ENCODE measurements around the gene PPP1R12C.

The PPP1R12C gene

GRCh38 chr19:55088543-55089341, 28.7 kb downstream of the PPP1R12C start:
- DNase-seq = peak; percentile 91

- no peak for DNase-seq
These were observed 29.4 kb downstream of the PPP1R12C start for GRCh38 chr19:55088021-55088451.

DNA sequence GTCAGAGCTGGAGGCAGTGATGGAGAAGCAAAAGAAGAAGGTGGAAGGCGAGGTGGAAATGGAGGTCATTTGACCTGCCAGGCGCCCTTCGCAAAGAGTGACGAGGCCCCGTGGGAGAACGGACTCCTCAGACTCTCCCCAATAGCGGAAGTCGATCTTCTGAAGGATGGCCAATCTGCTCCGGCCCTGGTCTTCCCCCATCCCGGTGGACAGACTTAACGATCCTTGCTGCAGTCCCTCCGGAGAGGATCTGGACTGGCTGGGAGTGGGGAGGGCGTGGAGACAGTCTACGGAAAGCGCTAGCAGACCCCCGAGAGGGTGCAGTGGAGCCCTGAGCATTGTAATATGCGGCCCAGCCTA, 29.9 kb downstream of the PPP1R12C start:
- no peak for DNase-seq

DNA sequence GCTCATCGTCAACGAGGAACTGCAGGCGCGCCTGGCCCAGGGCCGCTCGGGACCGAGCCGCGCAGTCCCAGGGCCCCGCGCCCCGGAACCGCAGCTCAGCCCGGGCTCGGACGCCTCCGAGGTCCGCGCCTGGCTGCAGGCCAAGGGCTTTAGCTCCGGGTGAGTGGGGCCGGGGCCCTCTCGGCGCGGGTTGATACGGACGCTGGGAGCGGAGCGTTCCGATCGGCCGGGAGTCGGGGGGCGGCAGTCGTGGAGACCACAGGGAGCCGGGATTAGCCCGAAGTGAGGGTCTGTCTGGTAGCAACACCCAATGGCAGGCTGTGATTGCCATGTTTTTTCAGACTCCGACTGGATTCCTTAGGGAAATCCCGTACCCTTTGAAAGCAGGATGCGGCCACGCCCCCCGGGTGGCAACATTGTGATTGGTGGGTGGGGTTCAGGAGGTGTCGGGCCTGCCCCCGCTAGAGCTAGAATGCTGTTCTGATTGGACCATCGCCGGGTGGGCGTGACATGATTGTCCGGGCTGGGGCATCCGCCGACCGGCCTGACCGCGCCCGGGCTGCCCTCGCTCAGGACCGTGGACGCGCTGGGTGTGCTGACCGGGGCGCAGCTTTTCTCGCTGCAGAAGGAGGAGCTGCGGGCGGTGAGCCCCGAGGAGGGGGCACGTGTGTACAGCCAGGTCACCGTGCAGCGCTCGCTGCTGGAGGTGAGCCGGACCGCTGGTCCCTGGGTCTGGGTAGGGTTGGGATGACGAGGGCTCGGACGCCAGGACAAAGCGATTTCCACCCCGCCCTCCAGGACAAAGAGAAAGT, 30.5 kb downstream of the PPP1R12C start:
- DNase-seq = peak; percentile 70

DNA sequence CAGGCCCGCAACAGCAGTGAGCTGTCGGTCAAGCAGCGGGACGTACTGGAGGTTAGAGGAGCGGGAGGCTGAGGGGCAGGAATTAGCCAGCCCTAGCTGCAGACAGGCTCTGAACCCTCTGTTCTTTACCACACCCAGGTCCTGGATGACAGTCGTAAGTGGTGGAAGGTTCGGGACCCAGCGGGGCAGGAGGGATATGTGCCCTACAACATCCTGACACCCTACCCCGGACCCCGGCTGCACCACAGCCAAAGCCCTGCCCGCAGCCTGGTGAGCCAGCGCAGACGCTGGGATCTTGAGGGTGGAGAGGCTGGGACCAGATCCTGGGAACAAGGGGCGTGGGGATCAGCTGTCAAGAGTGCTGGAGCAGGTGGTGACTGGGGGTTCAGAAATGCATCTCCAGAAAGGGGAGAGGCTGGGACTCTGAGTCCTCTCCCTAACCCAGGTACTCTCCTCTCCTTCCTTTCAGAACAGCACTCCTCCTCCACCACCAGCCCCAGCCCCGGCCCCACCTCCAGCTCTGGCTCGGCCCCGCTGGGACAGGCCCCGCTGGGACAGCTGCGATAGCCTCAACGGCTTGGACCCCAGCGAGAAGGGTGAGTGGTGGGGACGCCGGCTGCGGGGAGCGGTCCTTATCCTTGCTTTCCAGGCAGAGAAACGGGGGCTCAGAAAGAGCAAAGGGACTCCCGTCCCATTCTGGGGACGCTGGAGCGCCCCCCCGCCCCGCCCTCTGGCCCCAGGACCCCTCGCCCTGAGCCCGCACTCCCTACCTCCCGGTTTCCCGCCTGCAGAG, 31.3 kb downstream of the PPP1R12C start:
- no peak for DNase-seq

DNA sequence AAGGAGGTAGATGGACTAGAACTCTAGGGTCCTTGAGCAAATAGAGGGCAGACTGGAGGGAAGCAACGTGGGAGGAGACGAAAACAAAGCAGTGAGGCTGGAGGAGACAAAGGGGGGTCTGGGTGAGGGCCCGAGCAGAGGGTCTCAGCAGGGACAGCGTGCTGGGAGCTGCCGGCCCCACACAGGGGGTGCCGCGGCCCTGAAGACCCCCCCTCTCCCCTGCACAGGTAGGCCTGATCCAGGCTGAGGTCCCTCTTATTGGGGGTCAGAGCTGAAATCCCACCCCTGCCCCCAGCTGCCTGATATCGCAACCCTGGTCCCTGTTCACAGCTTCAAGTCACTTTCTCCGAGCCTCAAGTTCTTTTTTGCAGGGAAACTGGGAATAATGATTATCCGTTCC, 33.0 kb downstream of the PPP1R12C start:
- no peak for DNase-seq

- DNase-seq = no peak
These were observed 34.2 kb downstream of the PPP1R12C start for GRCh38 chr19:55083004-55083850.

- peak; percentile 80 for DNase-seq
These were observed 35.2 kb downstream of the PPP1R12C start for GRCh38 chr19:55082020-55082851.

DNA sequence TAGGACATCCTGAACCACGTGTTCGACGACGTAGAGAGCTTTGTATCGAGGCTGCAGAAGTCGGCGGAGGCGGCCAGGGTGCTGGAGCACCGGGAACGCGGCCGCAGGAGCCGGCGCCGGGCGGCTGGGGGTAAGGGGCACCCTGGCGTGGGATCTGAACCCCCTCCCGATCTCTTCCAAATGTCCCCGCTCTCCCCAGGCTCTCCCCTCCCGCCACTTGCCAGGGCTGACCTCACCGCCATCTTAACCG, 35.7 kb downstream of the PPP1R12C start:
- no peak for DNase-seq

GRCh38 chr19:55080968-55081769, 36.3 kb downstream of the PPP1R12C start:
- DNase-seq = peak; percentile 94

DNA sequence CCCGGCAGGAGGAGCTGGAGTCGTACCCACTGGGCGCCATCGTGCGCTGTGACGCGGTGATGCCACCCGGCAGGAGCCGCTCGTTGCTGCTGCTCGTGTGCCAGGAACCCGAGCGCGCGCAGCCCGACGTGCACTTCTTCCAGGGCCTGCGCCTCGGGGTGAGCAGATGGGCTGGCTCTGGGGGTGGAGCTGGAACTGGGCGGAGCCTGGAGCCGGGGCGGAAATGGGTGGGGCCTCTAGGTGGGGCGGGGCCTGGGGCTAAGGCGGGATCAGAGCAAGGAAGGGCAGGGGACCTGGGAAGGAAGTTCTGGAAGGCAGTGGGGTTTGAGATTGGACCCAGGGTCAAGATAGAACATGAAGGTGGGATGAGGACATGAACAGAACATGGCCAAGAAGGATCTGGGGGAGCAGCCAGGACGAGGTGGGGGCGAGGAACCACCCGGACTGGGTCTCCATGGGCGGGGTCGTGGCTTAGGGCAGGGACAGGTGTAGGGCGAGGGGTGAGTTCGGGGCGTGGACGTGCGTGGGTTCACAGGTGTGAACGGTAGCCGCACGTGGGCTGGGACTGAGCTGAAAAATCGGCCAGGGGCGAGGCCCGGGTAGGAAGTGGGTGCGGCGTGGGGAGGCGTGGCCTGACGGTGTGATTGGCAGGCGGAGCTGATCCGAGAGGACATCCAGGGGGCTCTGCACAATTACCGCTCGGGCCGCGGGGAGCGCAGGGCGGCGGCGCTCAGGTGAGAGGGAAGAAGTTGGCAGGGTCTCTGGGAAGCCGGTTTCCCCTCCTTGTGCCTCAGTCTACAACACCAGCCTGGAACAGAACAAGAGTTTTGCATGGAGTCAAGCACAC, 37.1 kb downstream of the PPP1R12C start:
- DNase-seq = peak; percentile 86

DNA sequence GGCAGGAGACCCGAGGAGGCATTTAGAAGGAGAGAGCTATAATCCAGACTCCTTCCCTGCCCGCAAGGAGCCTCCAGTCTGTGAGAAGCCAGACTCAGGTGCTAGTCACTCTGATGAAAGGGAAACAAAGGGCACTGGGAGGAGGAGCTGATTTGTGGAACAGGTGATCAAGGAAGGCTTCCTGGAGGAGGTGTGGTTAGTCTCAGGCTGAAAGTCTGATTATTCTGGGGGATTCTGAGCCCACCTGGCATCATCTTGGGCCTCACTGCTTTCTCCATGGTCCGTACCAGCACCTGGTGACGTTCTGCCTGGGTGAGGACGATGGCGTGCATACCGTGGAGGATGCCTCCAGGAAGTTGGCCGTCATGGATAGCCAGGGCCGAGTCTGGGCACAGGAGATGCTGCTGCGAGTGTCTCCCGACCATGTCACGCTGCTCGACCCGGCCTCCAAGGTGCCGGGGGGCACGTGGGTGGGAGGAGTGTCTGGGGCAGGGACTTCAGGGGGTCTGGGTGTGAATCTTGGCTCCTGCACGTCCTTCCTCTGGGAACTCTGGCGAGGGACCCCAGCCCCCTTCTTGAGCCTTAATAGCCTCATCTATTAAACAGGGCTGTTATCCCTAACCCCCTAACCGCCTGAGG, 37.9 kb downstream of the PPP1R12C start:
- DNase-seq = no peak

DNA sequence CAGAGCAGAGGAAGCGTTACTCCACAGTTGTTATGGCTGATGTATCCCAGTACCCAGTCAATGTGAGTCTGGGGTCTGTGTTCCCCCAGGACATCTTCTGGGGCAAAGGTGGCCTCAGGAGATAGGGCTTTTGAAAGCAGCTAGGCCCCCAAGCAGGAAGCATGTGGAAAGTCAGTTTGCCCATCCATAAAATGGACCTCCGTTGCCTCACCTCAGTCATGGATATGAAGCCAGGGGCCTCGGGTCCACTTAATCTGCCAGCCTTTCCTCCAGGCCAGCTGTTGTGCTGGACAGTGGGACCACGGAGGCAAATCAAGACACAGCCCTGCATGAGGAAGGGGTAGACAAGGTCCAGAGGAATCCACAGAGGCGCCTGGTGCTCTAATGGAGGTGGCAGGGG, 38.4 kb downstream of the PPP1R12C start:
- no peak for DNase-seq

GRCh38 chr19:55077106-55077505, 40.3 kb downstream of the PPP1R12C start:
- DNase-seq = no peak

- no peak for DNase-seq
These were observed 41.1 kb downstream of the PPP1R12C start for GRCh38 chr19:55076321-55076720.

GRCh38 chr19:55075371-55075998, 42.0 kb downstream of the PPP1R12C start, which contains the start of gene EPS8L1:
EPS8L1 (plus strand) TSS chr19:55075869; CDS start chr19:55076445, 576 bp downstream.
- no peak for DNase-seq

DNA sequence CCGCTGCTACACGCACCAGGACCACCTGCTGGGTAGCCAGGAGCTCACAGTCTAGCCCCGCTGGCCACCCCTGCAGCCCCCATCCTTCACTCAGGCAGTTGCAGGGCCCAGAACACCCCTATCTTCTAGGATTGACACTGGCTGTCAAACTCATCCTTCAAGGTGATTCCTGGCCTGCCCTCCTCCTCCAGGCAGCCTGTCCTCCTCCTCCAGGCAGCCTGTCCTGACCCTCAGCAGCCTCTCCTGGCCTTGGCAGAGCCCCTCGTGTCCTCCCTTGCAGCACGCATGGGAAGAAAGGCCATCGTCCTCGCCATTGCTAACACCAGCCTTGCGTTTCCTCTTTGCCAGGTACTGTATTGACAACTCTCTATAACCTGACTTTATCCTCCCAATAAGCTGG, 45.5 kb downstream of the PPP1R12C start:
- DNase-seq = no peak

DNA sequence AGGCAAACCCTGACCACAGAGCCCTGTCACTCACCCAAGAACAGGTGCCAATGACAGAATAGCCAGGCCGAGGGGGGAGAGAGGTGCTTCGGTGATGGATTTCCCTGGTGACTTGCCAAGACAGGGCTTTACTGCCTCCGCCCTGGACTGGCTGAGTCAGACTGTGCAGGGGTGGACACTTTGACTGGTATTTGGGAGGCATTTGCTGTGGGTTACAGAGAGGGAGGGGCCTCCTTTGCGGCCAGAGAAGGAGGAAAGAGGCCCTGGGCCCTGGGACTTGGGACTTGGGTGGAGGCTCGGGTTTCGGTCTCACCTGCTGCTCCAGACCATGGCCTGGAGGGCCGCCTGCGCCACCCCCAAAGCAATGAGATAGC, 46.3 kb downstream of the PPP1R12C start:
- DNase-seq = no peak
